Limb (tissue), 2 donors: ENCODE data around the gene DNM3.

ENCODE experiments used
- DNase-seq, 2 donors: peaks; one replicate each; pipeline ENCODE4 v3.0.0-alpha.2; 2016; ENCODE audit errors: extremely low spot score in 2 of 2

The DNM3 gene

DNA sequence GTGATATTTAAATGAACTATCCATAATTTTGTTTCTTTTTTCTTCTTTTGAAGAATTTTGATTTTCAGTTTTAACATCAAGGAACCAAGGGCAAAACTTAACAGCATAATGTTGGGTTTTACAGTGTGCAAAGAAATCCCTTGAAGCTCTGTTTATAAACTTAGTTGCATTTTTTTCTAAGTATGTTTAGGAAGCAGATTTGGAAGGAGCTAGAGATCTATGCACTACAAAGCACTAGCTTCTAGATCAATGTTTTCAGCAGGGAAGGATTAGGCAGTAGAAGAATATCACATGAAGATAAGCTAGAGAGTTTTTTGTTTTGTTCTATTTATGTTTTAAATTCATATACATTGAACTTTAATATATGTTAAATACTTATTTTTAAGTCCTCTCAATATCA, 328.5 kb downstream of the DNM3 start:
- DNase-seq = no peak

- no peak for DNase-seq
These were observed 331.1 kb downstream of the DNM3 start for GRCh38 chr1:172172352-172172831.

GRCh38 chr1:172176206-172176605, 334.9 kb downstream of the DNM3 start:
- no peak for DNase-seq

- DNase-seq = no peak
These were observed 336.6 kb downstream of the DNM3 start for GRCh38 chr1:172177849-172178248.

- DNase-seq = no peak
These were observed 337.6 kb downstream of the DNM3 start for GRCh38 chr1:172178886-172179285.

DNA sequence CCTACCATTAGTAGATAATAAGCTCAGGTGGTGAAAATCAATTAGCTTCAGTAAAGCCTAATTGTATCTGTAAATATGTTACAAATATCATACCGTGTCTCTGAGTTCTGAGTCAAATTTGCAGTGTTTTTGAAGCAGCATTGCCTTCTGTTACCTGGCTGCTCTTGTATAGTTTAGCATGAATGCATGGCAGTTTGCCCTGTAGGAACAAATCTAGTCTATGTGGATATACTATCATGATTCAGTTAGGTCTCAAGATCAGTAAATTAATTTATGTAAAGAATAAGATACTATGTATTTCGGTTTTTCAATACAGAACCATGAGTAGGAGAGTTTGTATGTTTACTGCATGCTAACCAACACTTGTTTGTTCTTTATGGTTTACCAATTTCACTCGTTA, 338.6 kb downstream of the DNM3 start:
- no peak for DNase-seq

- peak in 1 of 2 donors; percentile 43 for DNase-seq
These were observed 339.4 kb downstream of the DNM3 start for GRCh38 chr1:172180501-172181285.

- DNase-seq = peak in 1 of 2 donors; percentile 76
These were observed 343.4 kb downstream of the DNM3 start for GRCh38 chr1:172184506-172185191.

- DNase-seq = peak in 1 of 2 donors; percentile 91
These were observed 343.9 kb downstream of the DNM3 start for GRCh38 chr1:172185211-172185610.

- DNase-seq = no peak
These were observed 344.7 kb downstream of the DNM3 start for GRCh38 chr1:172185996-172186395.

DNA sequence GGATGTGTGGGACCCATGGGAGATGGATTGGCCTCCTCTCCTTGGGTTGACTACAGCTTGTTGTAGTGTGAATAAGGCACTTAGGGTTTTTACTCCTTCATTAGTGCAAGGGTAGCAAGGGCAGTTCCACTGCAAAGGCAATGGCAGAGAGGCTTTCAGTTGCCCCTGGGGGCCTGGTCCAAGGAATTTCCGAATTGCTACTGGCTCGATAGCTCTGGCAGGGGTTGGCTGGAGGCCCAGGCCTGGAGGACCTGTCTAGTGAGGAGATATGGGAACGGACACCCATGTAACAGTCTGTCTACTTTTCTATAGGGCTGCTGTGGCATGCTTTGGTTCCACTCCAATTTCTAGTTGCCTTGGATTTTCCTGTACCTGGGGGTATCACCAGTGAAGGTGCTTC, 360.3 kb downstream of the DNM3 start:
- no peak for DNase-seq

GRCh38 chr1:172203135-172203823, 362.0 kb downstream of the DNM3 start:
- DNase-seq = no peak

DNA sequence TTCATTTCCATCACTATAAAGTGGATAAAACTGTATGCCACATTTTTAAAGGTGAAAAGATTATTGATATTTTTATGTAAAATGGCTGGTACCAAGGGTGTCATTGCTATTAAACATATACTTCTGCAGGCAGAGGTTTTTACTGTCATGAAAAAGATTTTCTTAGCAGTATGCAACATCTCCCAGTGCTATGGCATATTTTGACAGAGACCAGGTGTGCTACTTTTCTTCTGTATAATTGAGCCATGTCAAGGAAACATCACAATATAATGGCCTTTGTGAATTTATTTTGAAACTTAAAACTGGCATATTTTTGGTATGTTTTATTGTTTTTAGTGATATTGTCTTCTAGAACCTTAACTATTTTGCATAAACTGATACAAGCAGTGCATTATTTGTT, 362.6 kb downstream of the DNM3 start:
- DNase-seq = no peak

DNA sequence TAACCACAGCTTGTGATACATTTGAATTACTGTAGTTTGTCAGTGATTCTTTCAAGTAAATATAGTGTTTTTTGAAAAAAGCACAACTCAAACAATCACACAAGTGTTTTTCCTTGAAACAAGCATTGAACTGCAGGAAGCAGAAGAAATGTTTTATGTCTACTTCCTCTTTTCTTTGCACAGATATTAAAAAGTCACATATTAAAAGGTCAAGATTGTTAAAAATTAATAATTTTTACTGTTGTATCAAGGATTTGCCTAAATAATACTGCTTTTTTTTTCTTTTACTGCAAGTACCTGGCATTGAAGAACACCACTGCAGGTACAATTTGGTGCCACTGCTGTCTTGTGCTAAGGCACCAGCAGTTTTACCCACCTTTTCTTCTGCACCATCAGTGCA, 365.0 kb downstream of the DNM3 start:
- DNase-seq = no peak

DNA sequence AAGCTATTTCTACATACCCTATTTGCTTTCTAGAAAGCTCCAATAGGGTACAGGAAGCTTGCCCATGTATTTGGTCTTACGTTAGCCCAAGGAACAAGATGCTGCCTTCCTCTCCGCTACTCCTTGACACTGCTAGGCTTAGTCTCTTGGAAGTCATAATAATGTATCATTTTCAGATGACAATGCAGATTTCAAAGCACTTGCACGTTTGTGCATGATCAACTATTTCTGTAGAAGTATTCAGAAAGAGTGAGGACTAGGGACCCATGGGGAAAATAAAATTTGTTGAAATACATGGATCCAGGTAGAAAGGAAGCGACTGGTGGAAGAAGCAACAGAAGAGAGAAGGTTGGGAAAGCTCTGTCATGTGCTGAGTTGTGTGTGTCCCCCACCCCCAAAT, 367.3 kb downstream of the DNM3 start:
- no peak for DNase-seq

DNA sequence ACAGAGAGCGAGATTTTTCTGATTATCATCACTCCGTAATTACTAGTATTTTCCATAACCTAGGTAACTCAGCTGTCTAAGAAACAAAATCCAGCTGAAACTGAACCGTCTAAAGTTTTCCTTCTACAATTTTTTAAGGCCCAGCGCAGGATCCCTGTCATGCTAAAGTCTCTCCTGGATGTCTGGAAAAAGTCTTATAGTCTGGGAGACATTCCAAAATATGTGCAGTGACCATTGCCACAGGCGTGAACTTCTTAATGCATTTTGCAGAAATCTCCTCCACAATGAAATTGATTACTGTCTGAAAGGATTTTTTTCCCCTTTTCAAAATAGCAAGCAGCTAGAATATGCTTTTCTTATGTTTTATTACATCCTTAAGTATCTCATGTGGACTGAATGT, 369.9 kb downstream of the DNM3 start:
- peak in 1 of 2 donors; percentile 84 for DNase-seq

DNA sequence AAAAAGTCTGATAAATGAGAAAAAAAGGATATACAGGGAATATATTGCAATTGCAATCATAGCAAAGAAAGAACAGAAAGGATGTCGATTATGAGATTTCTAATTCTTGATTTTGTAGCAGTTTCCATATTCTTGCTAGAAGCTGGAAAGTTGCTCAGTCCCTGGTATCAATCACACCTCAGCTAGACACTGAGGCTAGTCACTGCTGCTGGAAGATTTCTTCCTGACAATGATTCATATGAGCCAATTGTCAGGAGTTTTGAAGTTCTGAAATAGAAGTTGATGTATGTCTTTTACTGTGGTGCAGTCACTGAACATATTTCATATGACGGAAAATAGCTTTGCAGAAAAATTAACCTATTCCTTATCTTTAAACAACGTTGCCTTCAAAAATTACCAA, 370.8 kb downstream of the DNM3 start:
- no peak for DNase-seq

- no peak for DNase-seq
These were observed 373.7 kb downstream of the DNM3 start for GRCh38 chr1:172215006-172215405.

- no peak for DNase-seq
These were observed 378.7 kb downstream of the DNM3 start for GRCh38 chr1:172219966-172220365.

GRCh38 chr1:172220376-172220775, 379.1 kb downstream of the DNM3 start:
- no peak for DNase-seq

GRCh38 chr1:172221436-172221835, 380.1 kb downstream of the DNM3 start:
- DNase-seq = no peak

GRCh38 chr1:172224871-172225270, 383.6 kb downstream of the DNM3 start:
- no peak for DNase-seq
